Measurements from ENCODE around the gene IL16.

The IL16 gene

DNA sequence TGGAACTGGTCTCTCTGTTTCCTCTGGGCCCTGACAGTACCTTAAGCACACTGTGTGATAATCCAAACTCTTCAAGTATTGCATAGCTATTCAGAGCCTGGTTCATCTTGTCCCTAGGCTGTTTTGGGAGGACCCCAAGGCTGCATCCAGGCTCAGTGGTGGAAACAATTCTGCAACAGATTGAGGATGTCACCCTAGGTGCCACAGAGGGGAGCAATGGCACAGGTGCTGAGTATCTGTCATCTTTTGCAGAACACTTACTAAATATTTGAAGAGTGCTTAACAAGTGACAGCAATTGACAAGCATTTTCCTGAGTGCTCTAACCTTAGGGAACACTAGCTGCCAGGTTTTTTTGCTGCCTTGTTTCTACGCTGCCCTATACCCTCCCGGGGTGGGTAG, 99.5 kb downstream of the IL16 start:
- Histone ChIP-seq H3K4me1 (no peaks in the 10 kb centered on the region), H3K79me2 (no peaks in the 10 kb centered on the region), H3K4me2 (ENCODE audit: low read length) (no peak overlapping the region), H3K9me3 (ENCODE audit: control insufficient read depth, low read length) (no peaks in the 10 kb centered on the region), H3K27me3 (ENCODE audit: control insufficient read depth, insufficient read depth, low read length) (no peaks in the 10 kb centered on the region), H3K36me3 (ENCODE audit: control insufficient read depth, insufficient read depth, low read length) (no peaks in the 10 kb centered on the region), H3K4me3 (ENCODE audit: low read depth, low read length) (no peak overlapping the region), H2AFZ (no peak overlapping the region), H3K27ac (peak overlapping the region; percentile 29), H3K9ac (no peak overlapping the region)
- TF ChIP-seq, protein P1, sequence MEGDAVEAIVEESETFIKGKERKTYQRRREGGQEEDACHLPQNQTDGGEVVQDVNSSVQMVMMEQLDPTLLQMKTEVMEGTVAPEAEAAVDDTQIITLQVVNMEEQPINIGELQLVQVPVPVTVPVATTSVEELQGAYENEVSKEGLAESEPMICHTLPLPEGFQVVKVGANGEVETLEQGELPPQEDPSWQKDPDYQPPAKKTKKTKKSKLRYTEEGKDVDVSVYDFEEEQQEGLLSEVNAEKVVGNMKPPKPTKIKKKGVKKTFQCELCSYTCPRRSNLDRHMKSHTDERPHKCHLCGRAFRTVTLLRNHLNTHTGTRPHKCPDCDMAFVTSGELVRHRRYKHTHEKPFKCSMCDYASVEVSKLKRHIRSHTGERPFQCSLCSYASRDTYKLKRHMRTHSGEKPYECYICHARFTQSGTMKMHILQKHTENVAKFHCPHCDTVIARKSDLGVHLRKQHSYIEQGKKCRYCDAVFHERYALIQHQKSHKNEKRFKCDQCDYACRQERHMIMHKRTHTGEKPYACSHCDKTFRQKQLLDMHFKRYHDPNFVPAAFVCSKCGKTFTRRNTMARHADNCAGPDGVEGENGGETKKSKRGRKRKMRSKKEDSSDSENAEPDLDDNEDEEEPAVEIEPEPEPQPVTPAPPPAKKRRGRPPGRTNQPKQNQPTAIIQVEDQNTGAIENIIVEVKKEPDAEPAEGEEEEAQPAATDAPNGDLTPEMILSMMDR (IDR thresholded peaks at IDR 0.05), result no peak

DNA sequence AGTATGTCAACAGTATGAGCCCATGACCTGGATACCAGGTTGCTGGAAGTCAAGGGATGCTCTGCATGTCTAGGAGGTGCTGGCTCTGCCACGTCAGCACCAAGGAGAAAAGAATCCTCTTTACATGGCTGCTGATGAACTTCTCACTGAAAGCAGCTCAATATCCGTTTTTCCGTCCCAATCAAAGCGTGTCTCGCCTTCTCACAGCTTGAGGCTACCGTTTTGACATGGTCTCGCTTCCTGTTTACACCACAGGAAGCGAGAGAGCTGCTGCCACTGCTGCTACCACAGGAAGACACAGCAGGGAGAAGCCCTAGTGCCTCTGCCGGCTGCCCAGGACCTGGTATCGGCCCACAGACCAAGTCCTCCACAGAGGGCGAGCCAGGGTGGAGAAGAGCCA, 100.0 kb downstream of the IL16 start:
- Histone ChIP-seq H3K9ac (no peak overlapping the region), H3K27me3 (ENCODE audit: control insufficient read depth, insufficient read depth, low read length) (no peaks in the 10 kb centered on the region), H3K4me1 (no peaks in the 10 kb centered on the region), H2AFZ (no peak overlapping the region), H3K4me3 (ENCODE audit: low read depth, low read length) (no peak overlapping the region), H3K79me2 (no peaks in the 10 kb centered on the region), H3K36me3 (ENCODE audit: control insufficient read depth, insufficient read depth, low read length) (no peaks in the 10 kb centered on the region), H3K27ac (peak overlapping the region; percentile 29), H3K9me3 (ENCODE audit: control insufficient read depth, low read length) (no peaks in the 10 kb centered on the region), H3K4me2 (ENCODE audit: low read length) (no peak overlapping the region)
- TF ChIP-seq, protein P1 (IDR thresholded peaks at IDR 0.05), result no peak

DNA sequence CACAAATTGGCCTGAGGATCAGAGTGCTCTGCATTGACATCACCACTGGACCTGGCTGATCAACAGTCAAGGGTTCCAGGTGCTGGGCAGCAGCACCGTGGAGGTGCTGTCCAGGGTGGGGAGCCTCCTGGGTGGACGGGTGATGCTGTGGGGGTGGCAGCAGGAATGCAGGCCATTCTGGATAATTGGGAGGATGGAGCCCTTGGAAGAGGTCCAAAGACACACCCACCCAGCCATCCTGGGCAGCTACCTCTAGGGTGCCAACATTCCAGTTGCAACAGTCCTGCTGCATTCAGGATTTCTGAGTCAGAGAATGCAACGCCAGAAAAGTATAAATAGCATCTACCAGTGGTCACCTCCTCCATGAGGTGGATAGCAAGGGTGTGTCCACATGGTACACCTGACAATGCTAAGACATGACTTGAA, 100.5 kb downstream of the IL16 start:
- no peak overlapping the region for H3K4me3 ChIP-seq (ENCODE audit: low read depth, low read length)
- H3K9me3 ChIP-seq (ENCODE audit: control insufficient read depth, low read length), result no peaks in the 10 kb centered on the region
- no peak overlapping the region for H3K9ac ChIP-seq
- H3K36me3 ChIP-seq (ENCODE audit: control insufficient read depth, insufficient read depth, low read length), result no peaks in the 10 kb centered on the region
- no peak overlapping the region for H2AFZ ChIP-seq
- H3K27ac ChIP-seq, result no peak overlapping the region
- no peaks in the 10 kb centered on the region for H3K79me2 ChIP-seq
- H3K27me3 ChIP-seq (ENCODE audit: control insufficient read depth, insufficient read depth, low read length), result no peaks in the 10 kb centered on the region
- H3K4me2 ChIP-seq (ENCODE audit: low read length), result no peak overlapping the region
- no peaks in the 10 kb centered on the region for H3K4me1 ChIP-seq
- TF ChIP-seq, protein P1 (IDR thresholded peaks at IDR 0.05), result no peak

DNA sequence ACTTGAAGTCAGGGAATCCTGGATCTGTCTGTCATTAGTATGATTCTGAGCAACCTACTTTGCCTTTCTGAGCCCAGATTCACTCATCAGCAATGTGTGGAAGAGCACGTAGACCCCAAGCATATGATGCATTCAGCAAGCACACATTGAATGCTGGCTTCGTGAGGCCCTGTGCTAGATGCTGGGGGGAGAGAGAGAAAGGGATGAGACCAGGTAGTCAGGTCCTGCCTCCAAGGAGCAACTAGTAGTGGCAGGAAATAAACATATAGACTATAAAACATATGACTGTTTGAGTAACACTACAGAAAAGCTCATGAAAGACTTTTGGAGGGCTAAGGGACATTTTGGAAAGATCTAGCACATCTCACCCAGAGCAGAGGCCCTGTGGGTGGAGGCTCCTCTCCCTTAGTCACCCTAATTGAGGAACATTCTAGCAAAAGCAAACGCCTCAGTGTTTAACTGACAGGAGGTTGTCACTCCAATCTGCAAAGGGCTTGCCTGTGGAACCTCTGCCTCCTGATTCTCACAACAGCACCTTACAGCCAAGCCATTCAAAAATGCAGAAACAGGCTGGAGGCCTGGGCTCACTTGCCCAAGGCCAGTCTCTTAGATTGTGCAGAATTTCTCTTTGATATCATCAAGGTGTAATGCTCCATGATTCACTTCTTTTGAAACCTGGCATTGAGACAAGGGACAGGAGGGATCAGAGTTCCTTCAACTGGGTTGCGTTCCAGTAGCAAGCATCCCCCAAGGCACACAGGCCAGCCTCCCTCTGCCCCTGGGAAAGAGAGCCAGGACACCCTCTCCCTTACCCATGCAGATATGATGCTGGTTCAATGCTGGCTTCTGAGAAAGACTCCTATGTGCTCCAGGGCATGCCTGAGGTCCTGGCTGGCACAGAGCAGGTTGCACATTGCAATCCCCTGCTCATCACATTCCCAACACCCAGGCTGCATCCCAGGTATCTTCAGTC, 101.2 kb downstream of the IL16 start:
- H3K9me3 ChIP-seq (ENCODE audit: control insufficient read depth, low read length), result no peaks in the 10 kb centered on the region
- no peak overlapping the region for H3K27ac ChIP-seq
- H2AFZ ChIP-seq, result no peak overlapping the region
- H3K4me2 ChIP-seq (ENCODE audit: low read length), result no peak overlapping the region
- no peaks in the 10 kb centered on the region for H3K36me3 ChIP-seq (ENCODE audit: control insufficient read depth, insufficient read depth, low read length)
- H3K79me2 ChIP-seq, result no peaks in the 10 kb centered on the region
- no peaks in the 10 kb centered on the region for H3K27me3 ChIP-seq (ENCODE audit: control insufficient read depth, insufficient read depth, low read length)
- no peak overlapping the region for H3K4me3 ChIP-seq (ENCODE audit: low read depth, low read length)
- H3K9ac ChIP-seq, result no peak overlapping the region
- TF ChIP-seq, protein P1 (IDR thresholded peaks at IDR 0.05), result no peak
- H3K4me1 ChIP-seq, result no peaks in the 10 kb centered on the region
